Esophagus squamous epithelium (tissue), 5 donors: Measurements from ENCODE around the gene CD5L. TPM values are rescaled to one million over a fixed set of nuclear protein-coding genes. Genes with fewer than 3 reads are reported as not detected.

Experiments
- DNase-seq: peaks from one replicate; lab custom pipeline; 2025; lab: John Stamatoyannopoulos, UW
- H3K27ac ChIP-seq, 4 donors: fragments of 200-600 bp; sonication (generic); one replicate each; pipeline ENCODE4 v1.5.1; 2016 to 2019; ENCODE audit warnings: mild to moderate bottlenecking in 1 of 4
- H3K27me3 ChIP-seq, 4 donors: fragments of 200-600 bp; sonication (generic); 1 replicate in 3 of 4; 2 replicates in 1 of 4; pipeline versions ENCODE4 v1.5.1 to v1.6.0; 2017 to 2021; ENCODE audit warnings: antibody characterized with exemption in 1 of 4
- H3K36me3 ChIP-seq, 3 donors: fragments of 200-600 bp; sonication (generic); one replicate each; pipeline ENCODE4 v1.5.1; 2016 to 2019
- H3K4me1 ChIP-seq, 3 donors: fragments of 200-600 bp; sonication (generic); one replicate each; pipeline ENCODE4 v1.5.1; 2017 to 2019
- H3K4me3 ChIP-seq, 4 donors: fragments of 200-600 bp; sonication (generic); 1 replicate in 3 of 4; 2 replicates in 1 of 4; pipeline ENCODE4 v1.5.1; 2016 to 2019; ENCODE audit warnings: mild to moderate bottlenecking in 2 of 4, moderate library complexity in 1 of 4
- H3K9me3 ChIP-seq, 3 donors: fragments of 200-600 bp; sonication (generic); one replicate each; pipeline ENCODE4 v1.5.1; 2016 to 2019
- POLR2A ChIP-seq, 4 donors: fragments of 450-650 bp; IDR thresholded peaks; one replicate each; pipeline ENCODE4 v1.6.1; 2017; ENCODE audit warnings: antibody characterized with exemption in 4 of 4, mild to moderate bottlenecking in 4 of 4, moderate library complexity in 3 of 4
- WGBS, 2 donors: methylation state at CpG; one replicate each; pipeline ENCODE4 v1.1.5; 2018; 5-methylcytosine and 5-hydroxymethylcytosine counted together
- intact Hi-C: fragments of 100-400 bp; cut with DNase I; formaldehyde crosslinking; loops from one replicate; pipeline ENCODE4 v1.15.0; 2022
- total RNA-seq, 4 donors: library from RNA; depleted of rRNA; stranded (reverse); fragments of >200 nt; gene quantifications; one replicate each; pipeline ENCODE4 v1.1.0, GENCODE V29; 2016
- TF ChIP-seq, protein P1 (sequence below), 6 experiments: fragments of 450-650 bp in 4 of 6; fragments of 200-600 bp in 2 of 6; sonication (generic) in 2 of 6; IDR thresholded peaks; one replicate each; pipeline ENCODE4 v1.5.1; 2016 to 2019; ENCODE audit warnings: antibody characterized with exemption in 6 of 6, mild to moderate bottlenecking in 4 of 6, moderate library complexity in 4 of 6
- donor health status: DM: yes; HTN: yes; CAD: no.

CD5L gene
- total RNA-seq, 4 donors from 2014 or later, result 0.19 TPM; not detected in 3

DNA sequence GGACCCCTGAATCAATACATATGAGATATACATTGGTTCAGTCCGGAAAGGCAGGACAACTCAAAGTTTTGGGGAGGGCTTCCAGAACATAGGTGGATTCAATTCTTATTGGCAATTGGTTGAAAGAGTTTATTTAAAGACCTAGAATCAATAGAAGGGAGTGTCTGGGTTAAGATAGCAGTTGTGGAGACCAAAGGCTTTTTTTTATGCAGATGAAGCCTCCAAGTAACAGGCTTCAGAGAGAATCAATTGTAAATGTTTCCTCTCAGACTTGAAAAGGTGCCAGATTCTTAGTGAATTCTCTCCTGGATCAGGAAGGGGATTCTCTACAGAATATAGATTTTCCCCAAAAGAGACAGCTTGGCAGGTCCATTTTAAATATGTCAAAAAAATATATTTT, 27.0 kb upstream of the CD5L start:
- no peak overlapping the region for H3K27ac ChIP-seq
- no peaks in the 10 kb centered on the region for H3K4me1 ChIP-seq
- DNase-seq, result no peak
- H3K27me3 ChIP-seq, result no peaks in the 10 kb centered on the region
- WGBS, 2 donors, result 69 to 80% methylated on average over 1 of the region's 1 CpG
- no peaks in the 10 kb centered on the region for H3K36me3 ChIP-seq
- TF ChIP-seq, protein P1, sequence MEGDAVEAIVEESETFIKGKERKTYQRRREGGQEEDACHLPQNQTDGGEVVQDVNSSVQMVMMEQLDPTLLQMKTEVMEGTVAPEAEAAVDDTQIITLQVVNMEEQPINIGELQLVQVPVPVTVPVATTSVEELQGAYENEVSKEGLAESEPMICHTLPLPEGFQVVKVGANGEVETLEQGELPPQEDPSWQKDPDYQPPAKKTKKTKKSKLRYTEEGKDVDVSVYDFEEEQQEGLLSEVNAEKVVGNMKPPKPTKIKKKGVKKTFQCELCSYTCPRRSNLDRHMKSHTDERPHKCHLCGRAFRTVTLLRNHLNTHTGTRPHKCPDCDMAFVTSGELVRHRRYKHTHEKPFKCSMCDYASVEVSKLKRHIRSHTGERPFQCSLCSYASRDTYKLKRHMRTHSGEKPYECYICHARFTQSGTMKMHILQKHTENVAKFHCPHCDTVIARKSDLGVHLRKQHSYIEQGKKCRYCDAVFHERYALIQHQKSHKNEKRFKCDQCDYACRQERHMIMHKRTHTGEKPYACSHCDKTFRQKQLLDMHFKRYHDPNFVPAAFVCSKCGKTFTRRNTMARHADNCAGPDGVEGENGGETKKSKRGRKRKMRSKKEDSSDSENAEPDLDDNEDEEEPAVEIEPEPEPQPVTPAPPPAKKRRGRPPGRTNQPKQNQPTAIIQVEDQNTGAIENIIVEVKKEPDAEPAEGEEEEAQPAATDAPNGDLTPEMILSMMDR (IDR thresholded peaks at IDR 0.05), result no peak
- TF ChIP-seq POLR2A (IDR thresholded peaks at IDR 0.05), result no peak
- H3K4me3 ChIP-seq, result no peak overlapping the region
- intact Hi-C loops, result no loop called here
- H3K9me3 ChIP-seq, result no peaks in the 10 kb centered on the region

DNA sequence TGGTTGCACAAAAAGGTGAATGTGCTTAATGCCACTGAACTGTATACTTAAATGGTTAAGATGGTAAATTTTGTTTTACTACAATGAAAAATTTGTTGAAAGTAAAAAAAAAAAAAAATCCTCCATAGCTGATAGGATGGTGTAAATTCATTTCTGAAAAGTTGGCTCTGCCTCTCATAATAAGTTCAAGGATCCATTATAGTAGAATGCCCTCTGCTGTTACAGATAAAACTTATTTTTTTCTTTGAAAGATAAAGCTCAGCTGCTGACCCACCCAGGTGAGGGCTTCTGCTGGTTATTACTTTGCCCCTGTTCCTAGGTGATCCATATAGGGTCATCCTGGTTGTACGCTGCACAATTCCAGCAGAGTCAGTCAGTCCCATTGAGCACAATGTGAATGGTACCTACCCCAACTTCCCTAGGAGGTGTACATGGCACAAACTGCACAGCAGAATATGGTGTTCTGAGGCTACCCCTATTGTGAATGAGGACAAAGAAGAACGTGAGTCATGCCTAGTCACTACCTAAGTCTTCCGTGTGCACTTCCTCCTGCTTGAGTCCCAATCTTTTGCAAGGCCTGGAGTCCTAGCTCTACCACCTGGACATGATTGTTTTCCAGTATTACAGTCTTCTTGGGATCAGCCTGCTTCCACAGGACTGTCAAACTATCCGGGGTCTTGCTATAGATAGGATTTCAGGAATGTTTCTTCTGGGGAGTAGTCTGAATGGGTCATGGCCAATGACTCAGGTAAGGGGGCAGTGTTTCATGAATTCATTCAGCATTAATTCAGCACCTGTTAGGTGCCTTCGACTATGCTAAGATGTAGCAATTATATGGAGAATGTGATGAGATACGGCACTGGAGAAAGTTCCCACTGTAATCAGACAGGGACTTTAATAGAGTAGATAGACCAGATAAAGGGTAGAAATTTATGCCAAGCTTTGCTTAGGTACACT, 20.8 kb upstream of the CD5L start:
- intact Hi-C loops, result no loop called here
- 70% methylated on average over 6 of the region's 6 CpGs for WGBS, 2 donors
- no peak overlapping the region for H3K4me3 ChIP-seq
- H3K36me3 ChIP-seq, result no peaks in the 10 kb centered on the region
- H3K27ac ChIP-seq, result no peak overlapping the region
- H3K9me3 ChIP-seq, result no peaks in the 10 kb centered on the region
- no peak for DNase-seq
- TF ChIP-seq, protein P1 (IDR thresholded peaks at IDR 0.05), result no peak
- TF ChIP-seq POLR2A (IDR thresholded peaks at IDR 0.05), result no peak
- no peaks in the 10 kb centered on the region for H3K27me3 ChIP-seq
- H3K4me1 ChIP-seq, result no peaks in the 10 kb centered on the region

DNA sequence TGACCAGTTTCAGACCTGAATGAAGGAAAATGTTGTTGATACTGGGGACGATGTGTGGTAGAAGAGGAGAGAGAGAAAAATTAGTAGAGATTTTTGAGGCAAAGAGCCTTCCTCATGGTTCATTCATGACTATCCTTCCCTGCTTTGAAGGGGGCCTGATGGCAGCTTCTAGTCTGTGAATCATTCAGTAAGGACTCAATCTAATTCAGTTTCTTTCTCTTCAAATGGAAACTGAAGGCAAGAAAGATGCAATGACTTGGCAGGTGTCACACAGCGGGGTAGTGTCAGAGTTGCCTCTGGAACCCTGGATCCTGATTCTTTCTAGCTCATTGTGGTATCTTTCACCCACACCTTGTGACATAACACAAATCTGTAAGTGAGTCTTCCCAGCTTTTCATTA, 14.9 kb upstream of the CD5L start:
- no peak for DNase-seq
- no peaks in the 10 kb centered on the region for H3K9me3 ChIP-seq
- intact Hi-C loops, result no loop called here
- no peak overlapping the region for H3K4me3 ChIP-seq
- no peak overlapping the region for H3K27ac ChIP-seq
- WGBS, 2 donors, result 75 to 76% methylated on average over 2 of the region's 2 CpGs
- TF ChIP-seq, protein P1 (IDR thresholded peaks at IDR 0.05), result no peak
- no peak for TF ChIP-seq POLR2A (IDR thresholded peaks at IDR 0.05)
- H3K36me3 ChIP-seq, result no peaks in the 10 kb centered on the region
- no peaks in the 10 kb centered on the region for H3K27me3 ChIP-seq
- H3K4me1 ChIP-seq, result no peaks in the 10 kb centered on the region

DNA sequence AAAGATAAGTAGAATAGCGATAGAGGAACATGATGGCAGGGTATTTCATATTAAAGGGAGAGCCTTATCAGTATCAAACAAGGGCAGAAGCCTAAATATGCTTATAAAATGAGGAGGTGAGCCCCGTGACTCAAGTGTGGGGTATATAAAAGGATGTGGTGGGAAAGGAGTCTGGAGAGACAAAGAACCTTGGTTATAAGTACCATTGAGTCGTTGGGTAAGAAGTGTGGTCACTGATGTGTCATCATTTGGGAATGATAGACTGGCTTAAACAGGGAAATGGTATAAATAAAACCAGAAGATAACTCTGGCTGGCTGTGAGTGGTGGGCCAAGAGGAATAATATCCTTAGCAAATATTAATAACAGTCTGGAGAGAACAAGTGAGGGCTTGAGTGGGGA, 10.9 kb upstream of the CD5L start:
- no peak overlapping the region for H3K27ac ChIP-seq
- H3K4me1 ChIP-seq, result no peaks in the 10 kb centered on the region
- WGBS, 2 donors, result 46 to 49% methylated on average over 3 of the region's 3 CpGs
- no peak for DNase-seq
- intact Hi-C loops, result no loop called here
- H3K4me3 ChIP-seq, result no peak overlapping the region
- no peaks in the 10 kb centered on the region for H3K27me3 ChIP-seq
- no peaks in the 10 kb centered on the region for H3K9me3 ChIP-seq
- H3K36me3 ChIP-seq, result no peaks in the 10 kb centered on the region
- TF ChIP-seq, protein P1 (IDR thresholded peaks at IDR 0.05), result no peak
- no peak for TF ChIP-seq POLR2A (IDR thresholded peaks at IDR 0.05)

DNA sequence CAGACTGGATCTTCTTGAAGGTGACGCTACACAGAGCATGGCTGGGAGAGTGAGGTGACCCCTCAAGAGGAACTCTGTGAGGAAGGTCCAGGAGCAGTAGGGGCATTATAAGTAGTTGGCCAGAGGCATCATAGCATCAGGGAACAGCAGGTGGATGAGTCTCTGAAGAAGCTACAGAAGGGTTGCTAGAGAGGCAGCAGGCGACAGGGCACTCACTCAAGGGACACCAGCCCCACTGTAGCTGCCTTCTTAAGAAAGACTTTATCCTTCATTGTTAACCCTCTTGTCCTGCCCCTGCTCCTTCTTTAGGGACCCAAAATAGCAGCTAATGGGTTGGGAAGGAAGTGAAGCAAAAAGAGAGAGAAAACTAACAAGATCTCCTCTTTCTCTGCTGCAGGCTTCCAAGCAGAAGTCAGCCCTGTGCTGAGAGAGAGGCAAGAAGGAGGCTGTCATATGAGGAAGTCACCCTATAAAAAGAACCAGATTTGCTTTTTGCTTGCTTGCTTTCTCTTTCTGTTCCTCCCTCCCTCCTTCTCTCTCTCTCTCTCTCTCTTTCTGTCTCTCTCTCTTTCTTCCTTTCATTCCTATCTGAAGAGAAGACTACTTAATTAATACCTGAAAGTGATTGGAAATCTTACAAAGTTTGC, 7.7 kb upstream of the CD5L start:
- no peaks in the 10 kb centered on the region for H3K27me3 ChIP-seq
- no peak overlapping the region for H3K27ac ChIP-seq
- no peaks in the 10 kb centered on the region for H3K9me3 ChIP-seq
- intact Hi-C loops, result no loop called here
- no peaks in the 10 kb centered on the region for H3K4me1 ChIP-seq
- TF ChIP-seq, protein P1 (IDR thresholded peaks at IDR 0.05), result no peak
- no peak for TF ChIP-seq POLR2A (IDR thresholded peaks at IDR 0.05)
- WGBS, 2 donors, result 79 to 82% methylated on average over 2 of the region's 2 CpGs
- no peak overlapping the region for H3K4me3 ChIP-seq
- no peak for DNase-seq
- no peaks in the 10 kb centered on the region for H3K36me3 ChIP-seq
